Right atrium auricular region (tissue), 2 donors: ENCODE results near the gene HYAL2. TPM values are rescaled to one million over a fixed set of nuclear protein-coding genes. Genes with fewer than 3 reads are reported as not detected.

Experiments
- DNase-seq: peaks from one replicate; pipeline ENCODE4 v3.0.0-alpha.2; 2019; ENCODE audit warnings: low spot score
- H3K27ac ChIP-seq, 2 donors: fragments of 200-600 bp; sonication (generic); 1 replicate in 1 of 2; 2 replicates in 1 of 2; pipeline ENCODE4 v1.5.1; 2016 to 2019
- H3K27me3 ChIP-seq, 2 donors: fragments of 200-600 bp; sonication (generic); one replicate each; pipeline versions ENCODE4 v1.5.1 to v1.6.0; 2017 to 2019
- H3K36me3 ChIP-seq: fragments of 200-600 bp; sonication (generic); one replicate; pipeline ENCODE4 v1.5.1; 2016
- H3K4me1 ChIP-seq, 2 donors: fragments of 200-600 bp; sonication (generic); one replicate each; pipeline versions ENCODE4 v1.5.1 to v1.6.0; 2017 to 2019
- H3K4me3 ChIP-seq, 2 donors: fragments of 200-600 bp; sonication (generic); 1 replicate in 1 of 2; 2 replicates in 1 of 2; pipeline ENCODE4 v1.5.1; 2017 to 2019; ENCODE audit warnings: mild to moderate bottlenecking in 1 of 2, moderate library complexity in 1 of 2
- H3K9me3 ChIP-seq, 2 donors: fragments of 200-600 bp; sonication (generic); one replicate each; pipeline ENCODE4 v1.5.1; 2019
- CTCF ChIP-seq, 2 donors: fragments of 200-600 bp; sonication (generic); IDR thresholded peaks; one replicate each; pipeline ENCODE4 v1.5.1; 2019; ENCODE audit warnings: antibody characterized with exemption in 2 of 2
- total RNA-seq, 2 donors: library from RNA; depleted of rRNA; stranded (reverse); fragments of >200 nt; gene quantifications; one replicate each; pipeline ENCODE4 v1.1.0, GENCODE V29; 2016

Gene HYAL2
- total RNA-seq, 2 donors from 2014 or later, result 129 to 198 TPM

DNA sequence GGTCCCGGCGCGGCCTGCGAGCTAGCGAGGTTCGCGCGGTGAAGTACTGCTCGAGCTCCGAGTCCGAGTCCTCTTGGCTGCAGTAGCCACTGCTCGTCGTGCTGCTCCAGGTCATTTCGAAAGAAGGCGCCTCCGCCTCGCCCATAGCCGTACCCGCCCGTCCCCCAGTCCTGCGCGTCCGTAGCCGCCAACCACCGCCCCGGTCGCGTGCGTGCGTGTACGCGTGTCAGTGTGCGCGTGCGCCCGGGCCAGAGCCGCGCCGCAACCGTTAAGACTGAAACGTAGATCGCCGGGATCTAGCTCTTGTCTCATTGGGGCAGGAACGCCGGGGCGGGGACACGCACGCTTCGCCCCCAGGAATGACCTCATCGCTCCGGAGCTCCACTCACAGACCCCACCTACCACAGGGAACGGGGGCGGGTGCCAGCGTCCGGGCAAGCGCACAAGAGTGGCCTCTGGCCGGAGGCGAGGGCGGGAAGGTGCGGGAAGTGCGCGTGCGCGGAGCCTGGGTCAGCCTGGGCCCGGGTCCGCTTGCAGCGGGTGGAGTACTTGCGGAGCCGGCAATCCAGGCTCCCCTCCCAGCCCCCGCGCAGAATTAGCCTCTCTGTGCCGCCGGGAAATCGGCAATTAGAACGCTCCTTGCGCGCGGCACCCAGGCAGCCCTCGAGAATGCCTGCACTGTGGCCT, 14.8 kb upstream of the HYAL2 start:
- Histone ChIP-seq H3K4me1 (peaks cover 0 to 83% of the 10 kb centered on the region in 2 donors), H3K36me3 (peaks cover 7% of the 10 kb centered on the region), H3K27ac (peak overlapping the region; percentile 99), H3K4me3 (peak overlapping the region; percentile 63 to 90), H3K9me3 (no peaks in the 10 kb centered on the region), H3K27me3 (no peaks in the 10 kb centered on the region)
- no peak for TF ChIP-seq CTCF (IDR thresholded peaks at IDR 0.05)
- peak; percentile 100 for DNase-seq

GRCh38 chr3:50336452-50337174, 14.1 kb upstream of the HYAL2 start:
- Histone ChIP-seq H3K4me1 (peaks cover 0 to 87% of the 10 kb centered on the region in 2 donors), H3K9me3 (no peaks in the 10 kb centered on the region), H3K36me3 (peaks cover 15% of the 10 kb centered on the region), H3K27ac (peak overlapping the region; percentile 99), H3K27me3 (no peaks in the 10 kb centered on the region), H3K4me3 (peak overlapping the region; percentile 63 to 90)
- no peak for TF ChIP-seq CTCF (IDR thresholded peaks at IDR 0.05)
- no peak for DNase-seq

DNA sequence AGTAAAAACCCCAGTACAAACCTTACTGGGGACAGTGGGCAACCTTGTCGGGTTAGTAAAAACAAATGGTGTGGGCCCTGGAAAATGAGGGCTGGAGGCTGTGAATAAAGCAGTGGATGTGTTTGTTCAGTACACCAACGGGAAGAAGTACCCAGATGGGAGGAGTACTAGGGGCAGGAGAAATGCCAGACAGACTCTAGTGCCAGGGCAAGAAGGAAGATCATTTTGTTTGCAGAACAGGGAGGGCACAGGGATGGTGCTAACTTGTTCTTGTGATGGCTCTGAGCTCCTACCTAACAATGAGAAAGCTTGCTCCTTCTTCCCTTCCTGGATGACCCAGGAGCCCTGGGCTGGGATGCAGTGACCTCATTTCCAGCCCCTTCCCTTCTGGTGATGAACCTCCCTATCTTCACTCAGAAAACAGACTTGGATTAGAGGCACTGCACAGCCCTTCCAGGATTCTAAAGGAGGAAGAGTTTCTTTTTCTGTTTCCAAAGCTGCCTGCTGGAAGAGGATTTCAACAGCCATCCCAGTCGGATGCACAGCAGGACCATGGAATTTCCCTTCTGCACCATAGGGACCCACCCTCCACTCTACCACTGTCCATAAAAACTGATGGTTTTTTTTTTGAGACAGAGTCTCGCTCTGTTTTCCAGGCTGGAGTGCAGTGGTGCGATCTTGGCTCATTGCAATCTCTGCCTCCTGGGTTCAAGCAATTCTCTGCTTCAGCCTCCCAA, 12.0 kb upstream of the HYAL2 start:
- H3K4me3 ChIP-seq, result peak overlapping the region in 1 of 2 donors; percentile 90
- no peak for TF ChIP-seq CTCF (IDR thresholded peaks at IDR 0.05)
- peaks cover 36% of the 10 kb centered on the region for H3K36me3 ChIP-seq
- H3K27me3 ChIP-seq, result no peaks in the 10 kb centered on the region
- H3K4me1 ChIP-seq, result peaks cover 0 to 67% of the 10 kb centered on the region in 2 donors
- no peak for DNase-seq
- H3K9me3 ChIP-seq, result no peaks in the 10 kb centered on the region
- H3K27ac ChIP-seq, result peak overlapping the region; percentile 99

- Histone ChIP-seq H3K9me3 (no peaks in the 10 kb centered on the region), H3K4me3 (peak overlapping the region; percentile 10 to 90), H3K27ac (peak overlapping the region; percentile 99), H3K4me1 (peaks cover 0 to 65% of the 10 kb centered on the region in 2 donors), H3K36me3 (peaks cover 39% of the 10 kb centered on the region), H3K27me3 (no peaks in the 10 kb centered on the region)
- DNase-seq, result peak; percentile 93
- no peak for TF ChIP-seq CTCF (IDR thresholded peaks at IDR 0.05)
Observed at GRCh38 chr3:50333744-50334328, 11.3 kb upstream of the HYAL2 start.

GRCh38 chr3:50331364-50331907, 8.9 kb upstream of the HYAL2 start:
- Histone ChIP-seq H3K27ac (peak overlapping the region in 1 of 2 donors; percentile 3), H3K9me3 (no peaks in the 10 kb centered on the region), H3K4me3 (no peak overlapping the region), H3K27me3 (no peaks in the 10 kb centered on the region), H3K36me3 (peaks cover 39% of the 10 kb centered on the region), H3K4me1 (peaks cover 0 to 70% of the 10 kb centered on the region in 2 donors)
- no peak for DNase-seq
- no peak for TF ChIP-seq CTCF (IDR thresholded peaks at IDR 0.05)
